ENCODE results near the gene HOXC6. TPM values are rescaled to one million over a fixed set of nuclear protein-coding genes. Genes with fewer than 3 reads are reported as not detected.

The HOXC6 gene
- total RNA-seq, 1 donor from 2014 or later, result 2.3 TPM

- no peak for DNase-seq (ENCODE audit: low spot score)
These were observed 25.8 kb upstream of the HOXC6 start for GRCh38 chr12:54002278-54002914.

- no peak for DNase-seq (ENCODE audit: low spot score)
These were observed 25.3 kb upstream of the HOXC6 start for GRCh38 chr12:54002915-54003389.

GRCh38 chr12:54003625-54004024, 24.6 kb upstream of the HOXC6 start:
- no peak for DNase-seq (ENCODE audit: low spot score)

- DNase-seq (ENCODE audit: low spot score), result no peak
These were observed 24.0 kb upstream of the HOXC6 start for GRCh38 chr12:54004063-54004840.

- no peak for DNase-seq (ENCODE audit: low spot score)
These were observed 23.3 kb upstream of the HOXC6 start for GRCh38 chr12:54004841-54005530.

- no peak for DNase-seq (ENCODE audit: low spot score)
These were observed 22.7 kb upstream of the HOXC6 start for GRCh38 chr12:54005531-54005852.

- DNase-seq (ENCODE audit: low spot score), result peak; percentile 87
These were observed 22.2 kb upstream of the HOXC6 start for GRCh38 chr12:54005853-54006558.

- no peak for DNase-seq (ENCODE audit: low spot score)
These were observed 21.6 kb upstream of the HOXC6 start for GRCh38 chr12:54006559-54007220.

- DNase-seq (ENCODE audit: low spot score), result no peak
These were observed 20.5 kb upstream of the HOXC6 start for GRCh38 chr12:54007538-54008259.

GRCh38 chr12:54008260-54008552, 20.0 kb upstream of the HOXC6 start:
- no peak for DNase-seq (ENCODE audit: low spot score)

GRCh38 chr12:54009171-54010052, 18.8 kb upstream of the HOXC6 start:
- no peak for DNase-seq (ENCODE audit: low spot score)

GRCh38 chr12:54010053-54010971, 17.9 kb upstream of the HOXC6 start:
- DNase-seq (ENCODE audit: low spot score), result no peak

- no peak for DNase-seq (ENCODE audit: low spot score)
These were observed 17.1 kb upstream of the HOXC6 start for GRCh38 chr12:54010972-54011664.

- no peak for DNase-seq (ENCODE audit: low spot score)
These were observed 16.3 kb upstream of the HOXC6 start for GRCh38 chr12:54011665-54012532.

- no peak for DNase-seq (ENCODE audit: low spot score)
These were observed 15.4 kb upstream of the HOXC6 start for GRCh38 chr12:54012631-54013409.

GRCh38 chr12:54014377-54015017, 13.7 kb upstream of the HOXC6 start:
- DNase-seq (ENCODE audit: low spot score), result no peak

Measured in ureter (tissue), 1 donor.